WTC11 (cell line): ENCODE measurements around the gene IRF1.

ENCODE experiments used
- ESRRA ChIP-seq: sonication (generic); formaldehyde crosslinking; IDR thresholded peaks from 2 replicates; pipeline ENCODE4 v1.8.1; 2022; ENCODE audit warnings: mild to moderate bottlenecking, missing genetic modification reagents, borderline replicate concordance
- FOXK1 ChIP-seq: sonication (generic); formaldehyde crosslinking; IDR thresholded peaks from 2 replicates; pipeline ENCODE4 v1.8.0; 2022; ENCODE audit warnings: mild to moderate bottlenecking, moderate library complexity, missing genetic modification reagents
- NR2C2 ChIP-seq: sonication (generic); formaldehyde crosslinking; IDR thresholded peaks from 2 replicates; pipeline ENCODE4 v1.8.0; 2022; ENCODE audit warnings: mild to moderate bottlenecking, missing genetic modification reagents
- SMAD4 ChIP-seq: sonication (generic); formaldehyde crosslinking; IDR thresholded peaks from 2 replicates; pipeline ENCODE4 v1.8.0; 2022; ENCODE audit warnings: mild to moderate bottlenecking, missing genetic modification reagents
- TEAD1 ChIP-seq: sonication (generic); formaldehyde crosslinking; IDR thresholded peaks from 2 replicates; pipeline ENCODE4 v1.8.0; 2022; ENCODE audit warnings: mild to moderate bottlenecking, missing genetic modification reagents
- TP53 ChIP-seq: sonication (generic); formaldehyde crosslinking; IDR thresholded peaks from 2 replicates; pipeline ENCODE4 v1.8.1; 2023; ENCODE audit warnings: mild to moderate bottlenecking, missing genetic modification reagents
- ZBTB21 ChIP-seq: sonication (generic); formaldehyde crosslinking; IDR thresholded peaks from 2 replicates; pipeline ENCODE4 v1.8.1; 2023; ENCODE audit warnings: mild to moderate bottlenecking, missing genetic modification reagents, borderline replicate concordance
- ZNF671 ChIP-seq: fragments of 250-450 bp; sonication (Bioruptor Pico); IDR thresholded peaks from 2 replicates; pipeline ENCODE4 v1.8.0; 2021; ENCODE audit warnings: mild to moderate bottlenecking
- TF ChIP-seq, protein P1 (sequence below): fragments of 200-600 bp; IDR thresholded peaks from 2 replicates; pipeline ENCODE4 v1.8.0; 2022; ENCODE audit warnings: antibody characterized with exemption
- TF ChIP-seq, protein P2 (sequence below): sonication (generic); formaldehyde crosslinking; IDR thresholded peaks from 2 replicates; pipeline ENCODE4 v1.8.0; 2022; ENCODE audit warnings: mild to moderate bottlenecking, missing genetic modification reagents
- TF ChIP-seq, protein P3 (sequence below): sonication (generic); formaldehyde crosslinking; IDR thresholded peaks from 2 replicates; pipeline ENCODE4 v1.8.1; 2023; ENCODE audit warnings: mild to moderate bottlenecking, moderate library complexity, missing genetic modification reagents
- TF ChIP-seq, protein P4 (sequence below): sonication (generic); formaldehyde crosslinking; IDR thresholded peaks from 2 replicates; pipeline ENCODE4 v1.8.0; 2023; ENCODE audit warnings: missing genetic modification reagents
- TF ChIP-seq, protein P5 (sequence below): sonication (generic); formaldehyde crosslinking; IDR thresholded peaks from 2 replicates; pipeline ENCODE4 v1.8.0; 2022; ENCODE audit warnings: mild to moderate bottlenecking, missing genetic modification reagents

DNA sequence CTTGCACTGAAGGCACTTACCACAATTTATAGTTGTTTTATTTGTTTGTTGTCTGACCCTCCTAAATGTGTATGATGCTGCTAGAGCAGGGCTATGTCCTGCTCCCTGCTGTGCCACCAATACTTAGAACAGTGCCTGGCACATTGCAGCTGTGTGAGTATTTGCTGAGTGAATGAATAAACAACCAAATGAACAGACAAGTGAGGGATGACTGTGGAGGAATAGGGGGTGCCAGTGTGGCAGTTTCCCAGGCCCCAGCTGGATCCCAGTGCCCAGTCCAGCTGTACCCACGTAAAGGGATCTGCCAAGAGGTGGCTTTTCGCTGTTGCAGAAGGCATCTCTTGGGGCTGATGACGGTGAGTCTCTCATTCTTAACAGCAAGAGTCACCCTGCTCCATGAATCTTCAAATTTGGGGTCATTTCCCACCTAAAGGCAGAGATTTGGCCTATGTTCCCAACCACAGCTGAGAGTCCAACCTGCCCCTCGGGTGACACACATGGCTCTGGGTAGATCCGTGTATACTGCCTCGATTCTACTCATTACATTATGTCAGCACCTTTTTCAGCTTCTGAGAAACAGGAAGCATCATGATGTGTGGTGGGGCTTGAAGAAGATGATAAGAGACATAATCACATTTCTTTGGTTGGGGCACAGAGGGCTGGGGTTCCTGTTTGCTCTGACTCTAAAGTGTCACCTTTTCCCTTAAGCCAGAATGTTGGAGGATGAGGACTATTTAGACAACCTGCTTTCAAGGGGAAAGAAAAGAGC, 38.5 kb upstream of the IRF1 start:
- no peak for TF ChIP-seq NR2C2
- TF ChIP-seq, protein P1, sequence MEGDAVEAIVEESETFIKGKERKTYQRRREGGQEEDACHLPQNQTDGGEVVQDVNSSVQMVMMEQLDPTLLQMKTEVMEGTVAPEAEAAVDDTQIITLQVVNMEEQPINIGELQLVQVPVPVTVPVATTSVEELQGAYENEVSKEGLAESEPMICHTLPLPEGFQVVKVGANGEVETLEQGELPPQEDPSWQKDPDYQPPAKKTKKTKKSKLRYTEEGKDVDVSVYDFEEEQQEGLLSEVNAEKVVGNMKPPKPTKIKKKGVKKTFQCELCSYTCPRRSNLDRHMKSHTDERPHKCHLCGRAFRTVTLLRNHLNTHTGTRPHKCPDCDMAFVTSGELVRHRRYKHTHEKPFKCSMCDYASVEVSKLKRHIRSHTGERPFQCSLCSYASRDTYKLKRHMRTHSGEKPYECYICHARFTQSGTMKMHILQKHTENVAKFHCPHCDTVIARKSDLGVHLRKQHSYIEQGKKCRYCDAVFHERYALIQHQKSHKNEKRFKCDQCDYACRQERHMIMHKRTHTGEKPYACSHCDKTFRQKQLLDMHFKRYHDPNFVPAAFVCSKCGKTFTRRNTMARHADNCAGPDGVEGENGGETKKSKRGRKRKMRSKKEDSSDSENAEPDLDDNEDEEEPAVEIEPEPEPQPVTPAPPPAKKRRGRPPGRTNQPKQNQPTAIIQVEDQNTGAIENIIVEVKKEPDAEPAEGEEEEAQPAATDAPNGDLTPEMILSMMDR: no peak
- TF ChIP-seq ZNF671 (CRISPR knock-in tag): no peak
- TF ChIP-seq TEAD1 (CRISPR knock-in tag): no peak
- TF ChIP-seq, protein P2, sequence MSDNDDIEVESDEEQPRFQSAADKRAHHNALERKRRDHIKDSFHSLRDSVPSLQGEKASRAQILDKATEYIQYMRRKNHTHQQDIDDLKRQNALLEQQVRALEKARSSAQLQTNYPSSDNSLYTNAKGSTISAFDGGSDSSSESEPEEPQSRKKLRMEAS: no peak
- no peak for TF ChIP-seq TP53 (CRISPR knock-in tag)
- TF ChIP-seq ESRRA (CRISPR knock-in tag): no peak
- no peak for TF ChIP-seq FOXK1
- TF ChIP-seq, protein P3, sequence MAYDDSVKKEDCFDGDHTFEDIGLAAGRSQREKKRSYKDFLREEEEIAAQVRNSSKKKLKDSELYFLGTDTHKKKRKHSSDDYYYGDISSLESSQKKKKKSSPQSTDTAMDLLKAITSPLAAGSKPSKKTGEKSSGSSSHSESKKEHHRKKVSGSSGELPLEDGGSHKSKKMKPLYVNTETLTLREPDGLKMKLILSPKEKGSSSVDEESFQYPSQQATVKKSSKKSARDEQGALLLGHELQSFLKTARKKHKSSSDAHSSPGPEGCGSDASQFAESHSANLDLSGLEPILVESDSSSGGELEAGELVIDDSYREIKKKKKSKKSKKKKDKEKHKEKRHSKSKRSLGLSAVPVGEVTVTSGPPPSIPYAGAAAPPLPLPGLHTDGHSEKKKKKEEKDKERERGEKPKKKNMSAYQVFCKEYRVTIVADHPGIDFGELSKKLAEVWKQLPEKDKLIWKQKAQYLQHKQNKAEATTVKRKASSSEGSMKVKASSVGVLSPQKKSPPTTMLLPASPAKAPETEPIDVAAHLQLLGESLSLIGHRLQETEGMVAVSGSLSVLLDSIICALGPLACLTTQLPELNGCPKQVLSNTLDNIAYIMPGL (CRISPR knock-in tag): no peak
- TF ChIP-seq, protein P4, sequence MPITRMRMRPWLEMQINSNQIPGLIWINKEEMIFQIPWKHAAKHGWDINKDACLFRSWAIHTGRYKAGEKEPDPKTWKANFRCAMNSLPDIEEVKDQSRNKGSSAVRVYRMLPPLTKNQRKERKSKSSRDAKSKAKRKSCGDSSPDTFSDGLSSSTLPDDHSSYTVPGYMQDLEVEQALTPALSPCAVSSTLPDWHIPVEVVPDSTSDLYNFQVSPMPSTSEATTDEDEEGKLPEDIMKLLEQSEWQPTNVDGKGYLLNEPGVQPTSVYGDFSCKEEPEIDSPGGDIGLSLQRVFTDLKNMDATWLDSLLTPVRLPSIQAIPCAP (CRISPR knock-in tag): no peak
- no peak for TF ChIP-seq SMAD4
- TF ChIP-seq, protein P5, sequence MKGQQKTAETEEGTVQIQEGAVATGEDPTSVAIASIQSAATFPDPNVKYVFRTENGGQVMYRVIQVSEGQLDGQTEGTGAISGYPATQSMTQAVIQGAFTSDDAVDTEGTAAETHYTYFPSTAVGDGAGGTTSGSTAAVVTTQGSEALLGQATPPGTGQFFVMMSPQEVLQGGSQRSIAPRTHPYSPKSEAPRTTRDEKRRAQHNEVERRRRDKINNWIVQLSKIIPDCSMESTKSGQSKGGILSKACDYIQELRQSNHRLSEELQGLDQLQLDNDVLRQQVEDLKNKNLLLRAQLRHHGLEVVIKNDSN (CRISPR knock-in tag): no peak
- no peak for TF ChIP-seq ZBTB21 (CRISPR knock-in tag)
